GM12891 (cell line): Measurements from ENCODE around the gene CREB5.

ENCODE experiments used
- DNase-seq: peaks from one replicate; pipeline ENCODE4 v3.0.0; 2011; ENCODE audit warnings: low spot score; ENCODE audit not compliant: insufficient read length
- FAIRE-seq: peaks from 2 replicates; lab custom pipeline; 2011; peaks lifted over from hg19 to GRCh38; lab: Jason Lieb, UNC
- PAX5 ChIP-seq: IDR thresholded peaks from 2 replicates; pipeline ENCODE4 v1.6.1; 2011; ENCODE audit warnings: low read length, moderate library complexity, mild to moderate bottlenecking; ENCODE audit not compliant: insufficient read depth, severe bottlenecking
- POLR2A ChIP-seq: IDR thresholded peaks from 2 replicates; pipeline ENCODE4 v1.6.1; 2011; ENCODE audit warnings: low read depth, low read length, control low read depth
- POLR2AphosphoS5 ChIP-seq: IDR thresholded peaks from 2 replicates; pipeline ENCODE4 v1.6.1; 2011; ENCODE audit warnings: low read depth, low read length, control low read depth
- POU2F2 ChIP-seq: IDR thresholded peaks from 2 replicates; pipeline ENCODE4 v1.6.1; 2011; ENCODE audit warnings: low read depth, mild to moderate bottlenecking, control low read depth, low read length, moderate library complexity
- SPI1 ChIP-seq: IDR thresholded peaks from 2 replicates; pipeline ENCODE4 v1.6.1; 2011; ENCODE audit warnings: low read depth, low read length, control low read depth
- TAF1 ChIP-seq: IDR thresholded peaks from 2 replicates; pipeline ENCODE4 v1.6.1; 2011; ENCODE audit warnings: low read depth, low read length, control low read depth

Gene CREB5

DNA sequence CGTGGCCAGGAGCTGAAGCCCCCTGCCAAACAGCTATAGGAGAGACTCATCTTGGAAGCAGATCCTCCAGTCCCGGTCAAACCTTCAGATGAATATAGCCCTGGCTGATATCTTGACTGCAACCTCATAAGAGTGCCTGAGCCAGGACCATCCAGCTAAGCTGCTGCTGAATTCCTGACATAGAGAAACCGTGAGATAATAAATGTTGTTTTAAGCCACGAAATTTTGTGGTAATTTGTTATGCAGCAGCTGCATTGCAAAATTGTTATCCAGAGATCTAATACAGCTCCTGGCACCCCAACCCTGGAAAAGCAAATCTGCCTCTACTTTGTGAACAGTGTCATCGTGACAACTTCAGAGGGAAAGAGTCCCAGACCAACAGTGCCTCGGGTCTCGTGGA, 119.9 kb downstream of the CREB5 start:
- DNase-seq (no peak), FAIRE-seq (peak; percentile 28)
- TF ChIP-seq TAF1 = no peak
- no peak for TF ChIP-seq POLR2A
- TF ChIP-seq SPI1 = no peak
- no peak for TF ChIP-seq POLR2AphosphoS5
- TF ChIP-seq PAX5 = no peak
- TF ChIP-seq POU2F2 = no peak

DNA sequence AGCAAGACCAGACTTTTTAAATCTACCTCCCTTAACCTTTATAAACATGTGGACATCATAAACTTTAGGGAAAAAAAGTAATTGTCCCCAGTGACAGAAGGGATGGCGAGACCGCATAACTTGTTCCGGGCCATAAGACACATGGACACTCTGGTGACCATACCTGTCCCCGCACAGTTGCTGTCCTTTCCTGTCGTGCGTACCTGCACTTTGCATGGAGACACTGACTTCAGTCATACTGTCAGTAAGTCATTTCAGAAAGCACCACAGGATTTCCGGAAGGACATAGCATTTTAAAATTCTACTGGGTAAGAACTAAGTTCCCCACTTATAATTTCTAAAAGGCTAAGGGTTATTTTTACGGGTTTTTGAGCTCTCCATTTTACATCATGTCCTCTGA, 120.9 kb downstream of the CREB5 start:
- FAIRE-seq (no peak), DNase-seq (no peak)
- TF ChIP-seq POLR2AphosphoS5 = no peak
- 0 out of 2 replicates have a peak, but pooled peaks have one; percentile 15 for TF ChIP-seq POU2F2

DNA sequence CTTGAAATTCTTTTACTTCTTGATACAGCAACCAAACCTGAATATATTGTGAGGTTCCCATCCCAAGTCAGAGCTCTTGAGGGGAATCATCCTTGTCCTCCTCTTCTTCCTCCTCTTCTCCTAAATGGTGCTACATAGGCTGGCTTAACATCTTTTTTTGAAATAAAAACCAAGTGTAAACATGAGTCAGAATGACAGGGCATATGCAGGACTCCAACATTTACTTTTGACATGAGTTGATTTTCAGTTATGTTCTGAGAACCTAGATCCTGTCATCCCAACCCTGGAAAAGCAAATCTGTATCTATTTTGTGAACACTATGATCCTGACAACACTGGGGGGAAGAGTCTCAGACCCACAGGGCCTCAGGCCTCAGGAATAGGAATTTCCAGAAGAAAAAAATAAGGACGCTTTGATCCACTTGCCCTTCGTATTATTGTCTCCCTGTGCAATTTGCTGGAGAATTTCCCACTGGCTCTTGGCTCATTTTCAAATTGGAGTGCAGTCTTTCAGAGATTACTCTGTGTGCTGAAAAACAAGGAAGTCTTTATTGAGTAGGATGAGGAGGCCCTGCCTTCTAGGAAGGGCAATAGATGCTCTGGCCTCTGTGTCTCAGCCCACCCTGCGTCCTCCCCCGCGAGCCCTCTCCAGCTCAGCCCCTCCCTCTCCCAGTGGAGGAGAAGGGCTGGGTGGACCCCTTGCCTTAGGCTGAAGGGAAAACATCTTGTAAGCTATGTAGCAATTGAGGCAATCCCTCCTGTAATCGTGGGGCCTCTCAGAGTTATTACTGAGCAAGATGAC, 121.6 kb downstream of the CREB5 start:
- no peak for TF ChIP-seq PAX5
- no peak for TF ChIP-seq POLR2AphosphoS5
- TF ChIP-seq POU2F2 = no peak
- TF ChIP-seq TAF1 = no peak
- TF ChIP-seq POLR2A = no peak
- TF ChIP-seq SPI1 = no peak
- no peak for FAIRE-seq
- DNase-seq = no peak

DNA sequence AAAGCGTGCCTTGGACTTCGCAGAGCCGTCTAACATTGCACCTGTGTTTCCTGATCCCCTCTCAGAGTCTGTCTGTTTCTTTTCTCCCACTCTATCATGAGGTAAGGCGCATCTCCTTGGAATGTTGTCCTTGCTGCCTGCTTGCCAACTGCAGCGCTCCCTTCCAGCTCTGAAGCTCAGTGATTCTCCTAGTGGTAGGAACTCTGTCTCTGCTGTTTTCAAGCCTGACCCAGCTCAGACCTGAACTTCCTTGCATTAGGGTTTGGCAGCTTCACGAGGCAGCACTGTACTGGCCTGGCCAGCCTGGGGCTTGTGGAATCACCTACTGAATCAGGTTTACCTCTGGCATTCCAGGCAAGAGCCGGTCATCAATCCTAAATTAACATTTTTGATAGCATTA, 123.9 kb downstream of the CREB5 start:
- TF ChIP-seq SPI1 = no peak
- TF ChIP-seq TAF1 = no peak
- no peak for TF ChIP-seq POLR2A
- no peak for TF ChIP-seq PAX5
- TF ChIP-seq POU2F2 = no peak
- no peak for TF ChIP-seq POLR2AphosphoS5
- no peak for DNase-seq
- no peak for FAIRE-seq

DNA sequence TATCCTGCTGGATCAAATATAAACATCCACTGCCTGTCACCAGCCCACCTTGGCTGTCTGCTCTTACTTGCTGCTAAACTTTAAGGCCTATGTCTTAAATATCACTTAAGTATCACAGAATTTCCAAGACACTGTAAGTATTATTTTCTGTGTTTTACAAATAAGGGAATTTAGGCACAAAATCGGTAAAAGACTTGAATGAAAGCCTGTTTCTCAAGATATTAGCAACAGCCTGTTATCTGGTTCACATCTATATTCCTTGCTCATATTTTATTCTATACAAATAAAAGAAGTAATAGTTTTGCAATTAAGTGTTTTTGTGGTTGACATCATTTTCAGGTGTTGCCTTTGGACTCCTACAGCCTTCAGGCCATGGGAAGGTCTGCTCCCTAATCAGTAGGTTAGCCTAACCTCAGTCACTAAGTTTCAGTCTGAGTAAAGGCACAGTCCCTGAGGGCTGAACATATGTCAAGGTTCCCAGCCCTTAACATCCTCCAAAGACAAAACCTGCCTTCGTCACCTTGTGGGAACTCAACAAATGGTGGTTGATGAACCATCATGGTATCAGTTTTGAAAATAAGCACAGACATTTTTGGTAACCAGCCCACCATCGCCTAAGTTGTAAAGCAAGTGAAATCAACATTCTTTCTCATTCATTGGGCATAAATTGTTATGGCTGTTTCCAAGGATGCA, 127.1 kb downstream of the CREB5 start:
- peak; percentile 86 for FAIRE-seq
- DNase-seq = peak; percentile 13
- TF ChIP-seq POLR2A (no peak), PAX5 (peak; percentile 32), POU2F2 (peak; percentile 31; the same call in 1 of the 2 replicates)

DNA sequence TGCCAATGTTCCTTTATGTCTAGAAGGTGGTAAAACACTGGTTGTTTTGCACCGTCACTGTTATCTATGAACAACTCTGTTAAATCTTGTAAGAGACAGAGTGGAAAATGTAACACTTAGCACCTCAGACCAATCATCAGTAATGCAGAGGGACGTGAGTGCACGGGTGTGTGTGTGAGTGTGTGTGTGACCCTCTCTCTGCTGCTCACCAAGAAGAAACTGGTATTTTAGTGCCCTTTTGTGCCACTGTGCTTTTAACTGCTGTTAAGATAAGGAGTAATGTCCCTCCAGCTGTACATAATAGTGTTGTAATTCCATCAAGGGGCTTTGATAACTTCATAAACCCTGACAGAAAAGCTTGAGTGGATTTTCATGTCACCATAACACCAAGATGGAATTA, 130.1 kb downstream of the CREB5 start:
- FAIRE-seq (no peak), DNase-seq (no peak)
- TF ChIP-seq POU2F2 (no peak), TAF1 (no peak), POLR2A (no peak), SPI1 (no peak), PAX5 (no peak), POLR2AphosphoS5 (no peak)

DNA sequence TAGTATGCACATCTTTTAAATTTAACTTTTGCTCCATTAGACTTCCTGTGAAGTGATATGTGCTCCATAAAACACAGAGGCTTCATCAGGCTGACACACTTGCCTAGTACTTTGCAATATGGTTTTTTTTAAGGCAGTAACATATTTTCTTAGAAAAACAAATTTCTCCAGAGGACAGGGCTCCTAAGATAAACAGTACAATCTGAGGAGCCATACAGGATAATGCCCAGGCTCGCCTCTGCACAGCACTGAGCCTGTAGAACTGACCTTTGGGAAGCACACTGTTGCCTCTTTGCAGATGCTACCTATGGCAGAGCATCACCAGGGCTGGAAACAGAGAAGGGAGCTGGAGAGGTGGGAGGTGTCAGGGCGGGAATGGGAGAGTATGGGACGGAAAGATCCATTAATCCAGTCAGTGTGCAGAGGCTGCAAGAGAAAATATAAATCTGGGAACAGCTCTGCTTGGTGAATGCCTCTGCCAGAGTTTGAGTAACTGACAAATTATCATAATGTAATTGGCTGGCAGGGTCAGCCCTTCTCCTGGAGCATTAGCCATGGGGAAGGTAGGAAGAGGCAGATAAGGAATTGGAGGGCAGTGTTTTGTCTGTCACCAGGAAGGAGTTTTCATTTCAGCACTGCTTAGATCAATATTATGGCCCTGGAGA, 132.3 kb downstream of the CREB5 start:
- TF ChIP-seq POLR2AphosphoS5 (no peak), POLR2A (no peak), SPI1 (no peak), POU2F2 (no peak), PAX5 (no peak), TAF1 (no peak)
- FAIRE-seq = no peak
- DNase-seq = no peak

DNA sequence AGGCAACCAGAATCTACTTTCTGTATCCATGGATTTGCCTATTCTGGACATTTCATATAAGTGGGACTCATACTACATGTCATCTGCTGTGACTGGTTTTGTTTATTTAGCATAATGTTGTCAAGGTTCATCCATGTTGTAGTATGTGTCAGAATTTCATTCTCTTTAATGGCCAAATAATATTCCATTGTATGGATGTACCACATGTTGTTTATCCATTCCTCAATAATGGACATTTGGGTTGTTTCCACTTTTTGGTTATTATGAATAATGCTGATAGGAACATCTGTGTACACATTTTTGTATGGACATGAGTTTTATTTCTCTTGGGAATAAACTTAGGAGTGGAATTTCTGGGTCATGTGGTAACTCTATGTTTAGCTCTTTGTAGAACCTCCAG, 133.7 kb downstream of the CREB5 start:
- no peak for FAIRE-seq
- TF ChIP-seq POLR2AphosphoS5 (no peak), POU2F2 (no peak), TAF1 (no peak), POLR2A (no peak), PAX5 (no peak), SPI1 (no peak)
- no peak for DNase-seq

DNA sequence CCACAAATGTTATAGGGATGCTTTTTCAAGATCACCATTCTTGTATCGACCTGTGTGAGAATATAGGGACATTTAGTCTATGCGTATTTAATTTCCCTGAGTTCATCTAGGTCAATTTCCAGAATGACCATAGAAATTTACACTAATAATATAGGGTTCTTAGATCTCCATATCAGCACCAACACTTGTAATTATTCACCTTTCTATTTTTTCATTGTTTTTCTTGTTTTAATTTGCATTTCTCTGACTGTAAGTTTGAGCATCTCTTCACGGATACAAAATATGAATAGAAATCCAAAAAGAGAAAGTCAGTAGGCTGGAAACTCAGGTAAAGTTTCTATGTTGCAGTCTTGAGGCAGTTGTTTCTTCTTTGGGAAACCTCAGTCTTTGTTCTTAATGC, 134.8 kb downstream of the CREB5 start:
- FAIRE-seq = no peak
- no peak for TF ChIP-seq SPI1
- TF ChIP-seq TAF1 = no peak
- no peak for TF ChIP-seq PAX5
- TF ChIP-seq POLR2AphosphoS5 = no peak
- TF ChIP-seq POLR2A = no peak
- no peak for TF ChIP-seq POU2F2

More for the DNA sequence above, 134.8 kb downstream of the CREB5 start:
- no peak for DNase-seq
